ENCODE data around the gene DCAF15. TPM values are rescaled to one million over a fixed set of nuclear protein-coding genes. Genes with fewer than 3 reads are reported as not detected.

Gene DCAF15
- total RNA-seq, 1 donor from 2014 or later, result 83.4 TPM

- POLR2A ChIA-PET, result interaction anchor here (0.6 to 2.3 kb wide), 5 partner anchors 78 to 1215 kb away, joined by 4 to 11 read pairs (median 7); partner anchors contain the start of genes IL27RA and MRI1
- Mint-ChIP-seq H3K27ac (peak overlapping the region; percentile 22), H3K9me3 (no peaks in the 10 kb centered on the region), H3K36me3 (ENCODE audit: low read depth) (peaks cover 14% of the 10 kb centered on the region), H3K4me1 (peaks cover 11% of the 10 kb centered on the region), H3K4me3 (peak overlapping the region; percentile 87), H3K27me3 (no peaks in the 10 kb centered on the region)
- no peak for ATAC-seq (ENCODE audit: low read depth)
- no peak for DNase-seq
- TF ChIP-seq CTCF (IDR thresholded peaks at IDR 0.05), result no peak
- intact Hi-C loops (cut with micrococcal nuclease), result loop anchor here (1.0 to 2.0 kb wide), 5 partner anchors 14 to 125 kb away; partner anchors contain the start of genes DCAF15 and RFX1
- CTCF ChIA-PET, result interaction anchor here (0.5 to 1.0 kb wide), 3 partner anchors 108 to 230 kb away, joined by 3 to 4 read pairs (median 3); no protein-coding TSS in a partner anchor
These were observed 45.4 kb upstream of the DCAF15 start for GRCh38 chr19:13906910-13907309.

GRCh38 chr19:13908674-13909073 is 43.6 kb upstream of the DCAF15 start:
- H3K4me3 Mint-ChIP-seq, result no peak overlapping the region
- no peak for DNase-seq

GRCh38 chr19:13909430-13909829 is 42.9 kb upstream of the DCAF15 start:
- POLR2A ChIA-PET, result interaction anchor here (0.6 kb wide), 1 partner anchor 119 kb away, joined by 5 read pairs; no protein-coding TSS in a partner anchor
- peaks cover 11% of the 10 kb centered on the region for H3K4me1 Mint-ChIP-seq
- H3K4me3 Mint-ChIP-seq, result no peak overlapping the region

More at GRCh38 chr19:13908674-13909073, 43.6 kb upstream of the DCAF15 start:
- no peak overlapping the region for H3K27ac Mint-ChIP-seq
- no peaks in the 10 kb centered on the region for H3K9me3 Mint-ChIP-seq
- intact Hi-C loops (cut with micrococcal nuclease), result no loop called here
- H3K36me3 Mint-ChIP-seq (ENCODE audit: low read depth), result peaks cover 23% of the 10 kb centered on the region
- CTCF ChIA-PET, result no interaction called here
- TF ChIP-seq CTCF (IDR thresholded peaks at IDR 0.05), result no peak
- H3K27me3 Mint-ChIP-seq, result no peaks in the 10 kb centered on the region
- POLR2A ChIA-PET, result interaction anchor here (0.6 to 0.7 kb wide), 2 partner anchors 110 to 120 kb away, joined by 5 read pairs; no protein-coding TSS in a partner anchor
- H3K4me1 Mint-ChIP-seq, result peaks cover 11% of the 10 kb centered on the region
- ATAC-seq (ENCODE audit: low read depth), result no peak

GRCh38 chr19:13913352-13913751 is 39.0 kb upstream of the DCAF15 start:
- ATAC-seq (ENCODE audit: low read depth), result no peak
- Mint-ChIP-seq H3K4me3 (no peak overlapping the region), H3K9me3 (no peaks in the 10 kb centered on the region), H3K27me3 (no peaks in the 10 kb centered on the region), H3K36me3 (ENCODE audit: low read depth) (peaks cover 53% of the 10 kb centered on the region), H3K4me1 (no peaks in the 10 kb centered on the region), H3K27ac (no peak overlapping the region)
- intact Hi-C loops (cut with micrococcal nuclease), result no loop called here
- no peak for DNase-seq
- no peak for TF ChIP-seq CTCF (IDR thresholded peaks at IDR 0.05)
- CTCF ChIA-PET, result no interaction called here
- POLR2A ChIA-PET, result no interaction called here

More at GRCh38 chr19:13909430-13909829, 42.9 kb upstream of the DCAF15 start:
- intact Hi-C loops (cut with micrococcal nuclease), result no loop called here
- CTCF ChIA-PET, result no interaction called here
- TF ChIP-seq CTCF (IDR thresholded peaks at IDR 0.05), result no peak
- H3K9me3 Mint-ChIP-seq, result no peaks in the 10 kb centered on the region
- H3K27me3 Mint-ChIP-seq, result no peaks in the 10 kb centered on the region
- ATAC-seq (ENCODE audit: low read depth) (no peak), DNase-seq (no peak)
- H3K36me3 Mint-ChIP-seq (ENCODE audit: low read depth), result peaks cover 23% of the 10 kb centered on the region
- H3K27ac Mint-ChIP-seq, result no peak overlapping the region

GRCh38 chr19:13914777-13915176 is 37.5 kb upstream of the DCAF15 start:
- DNase-seq (no peak), ATAC-seq (ENCODE audit: low read depth) (no peak)
- no peaks in the 10 kb centered on the region for H3K27me3 Mint-ChIP-seq
- ChIA-PET POLR2A (interaction anchor here (0.8 kb wide), 1 partner anchor 33 kb away, joined by 3 read pairs; no protein-coding TSS in a partner anchor), CTCF (no interaction called here)
- peaks cover 56% of the 10 kb centered on the region for H3K36me3 Mint-ChIP-seq (ENCODE audit: low read depth)
- TF ChIP-seq CTCF (IDR thresholded peaks at IDR 0.05), result no peak
- H3K9me3 Mint-ChIP-seq, result no peaks in the 10 kb centered on the region
- no peak overlapping the region for H3K27ac Mint-ChIP-seq
- intact Hi-C loops (cut with micrococcal nuclease), result no loop called here
- H3K4me1 Mint-ChIP-seq, result no peaks in the 10 kb centered on the region
- no peak overlapping the region for H3K4me3 Mint-ChIP-seq

Data from activated B cell treated with CpG ODN at 0.5 μM for 24 hours (primary cell).